HepG2 (cell line): ENCODE measurements around the gene PTRH2. TPM values are rescaled to one million over a fixed set of nuclear protein-coding genes. Genes with fewer than 3 reads are reported as not detected.
A peak's percentile ranks its signal among the peaks of the same experiment; 100 is the strongest.

Experiments
- CERS6 ChIP-seq: sonication (generic); formaldehyde crosslinking; IDR thresholded peaks from 2 replicates; pipeline ENCODE4 v1.5.0; 2020; ENCODE audit warnings: missing genetic modification reagents
- DBP ChIP-seq: sonication (generic); formaldehyde crosslinking; IDR thresholded peaks from 2 replicates; pipeline ENCODE4 v1.4.0; 2020; ENCODE audit warnings: missing genetic modification reagents; ENCODE audit errors: not compliant biosample characterization
- FOXP4 ChIP-seq: sonication (generic); formaldehyde crosslinking; IDR thresholded peaks from 2 replicates; pipeline ENCODE4 v1.4.0; 2020; ENCODE audit warnings: missing genetic modification reagents
- GATA4 ChIP-seq: sonication (generic); IDR thresholded peaks from 2 replicates; pipeline ENCODE4 v1.6.1; 2016; ENCODE audit warnings: antibody characterized with exemption, low read depth, borderline replicate concordance
- HES4 ChIP-seq: sonication (generic); formaldehyde crosslinking; IDR thresholded peaks from 2 replicates; pipeline ENCODE4 v1.9.0; 2021; ENCODE audit warnings: mild to moderate bottlenecking, missing genetic modification reagents, borderline replicate concordance
- IKZF4 ChIP-seq: sonication (generic); formaldehyde crosslinking; IDR thresholded peaks from 2 replicates; pipeline ENCODE4 v1.5.1; 2020; ENCODE audit warnings: borderline replicate concordance, mild to moderate bottlenecking, low read depth, missing genetic modification reagents; ENCODE audit errors: not compliant biosample characterization
- KDM3A ChIP-seq: IDR thresholded peaks from 2 replicates; pipeline ENCODE4 v1.6.1; 2018; ENCODE audit warnings: low read depth, missing compliant biosample characterization
- KDM5A ChIP-seq: fragments of 200-600 bp; sonication (generic); IDR thresholded peaks from 2 replicates; pipeline ENCODE4 v1.7.0; 2018; ENCODE audit warnings: antibody characterized with exemption, mild to moderate bottlenecking, low read length, borderline replicate concordance
- MAZ ChIP-seq, 2 experiments: sonication (generic) in 1 of 2; formaldehyde crosslinking in 1 of 2; IDR thresholded peaks; 2 replicates each; pipeline versions ENCODE4 v1.5.0 to v1.6.1; 2012 to 2020; ENCODE audit warnings: low read depth in 2 of 2, mild to moderate bottlenecking in 2 of 2, borderline replicate concordance in 1 of 2, improper control_type of control experiment in 1 of 2, low read length in 1 of 2, missing genetic modification reagents in 1 of 2, moderate library complexity in 1 of 2
- ONECUT2 ChIP-seq: sonication (generic); formaldehyde crosslinking; IDR thresholded peaks from 2 replicates; pipeline ENCODE4 v1.4.0; 2020; ENCODE audit warnings: missing genetic modification reagents
- SMC3 ChIP-seq: IDR thresholded peaks from 2 replicates; pipeline ENCODE4 v1.6.1; 2011; ENCODE audit warnings: low read length, improper control_type of control experiment
- TBL1XR1 ChIP-seq: fragments of 150-350 bp; IDR thresholded peaks from 2 replicates; pipeline ENCODE4 v1.6.1; 2014; ENCODE audit warnings: borderline replicate concordance, low read length; ENCODE audit not compliant: partially characterized antibody
- ZFP82 ChIP-seq: sonication (generic); formaldehyde crosslinking; IDR thresholded peaks from 2 replicates; pipeline ENCODE4 v1.5.1; 2020; ENCODE audit warnings: mild to moderate bottlenecking, missing genetic modification reagents, borderline replicate concordance
- ZNF180 ChIP-seq: sonication (generic); formaldehyde crosslinking; IDR thresholded peaks from 2 replicates; pipeline ENCODE4 v1.4.0; 2020; ENCODE audit warnings: low read depth, missing genetic modification reagents, borderline replicate concordance
- ZNF232 ChIP-seq: sonication (generic); formaldehyde crosslinking; IDR thresholded peaks from 2 replicates; pipeline ENCODE4 v1.4.0; 2020; ENCODE audit warnings: missing genetic modification reagents, borderline replicate concordance
- ZNF598 ChIP-seq: sonication (generic); formaldehyde crosslinking; IDR thresholded peaks from 2 replicates; pipeline ENCODE4 v1.5.1; 2020; ENCODE audit warnings: mild to moderate bottlenecking, missing genetic modification reagents, borderline replicate concordance
- ZNF768 ChIP-seq: sonication (generic); formaldehyde crosslinking; IDR thresholded peaks from 2 replicates; pipeline ENCODE4 v1.4.0; 2020; ENCODE audit warnings: missing genetic modification reagents
- ZNF790 ChIP-seq: sonication (generic); formaldehyde crosslinking; IDR thresholded peaks from 2 replicates; pipeline ENCODE4 v1.8.0; 2022; ENCODE audit warnings: missing genetic modification reagents, mild to moderate bottlenecking, borderline replicate concordance
- ZNF839 ChIP-seq: sonication (generic); formaldehyde crosslinking; IDR thresholded peaks from 2 replicates; pipeline ENCODE4 v1.4.0; 2020; ENCODE audit warnings: missing genetic modification reagents, mild to moderate bottlenecking, borderline replicate concordance
- polyA plus RNA-seq, 8 experiments: library from polyadenylated mRNA; depleted of rRNA in 3 of 8; stranded (reverse) in 7 of 8; unstranded in 1 of 8; fragments of >200 nt; fragmentation: Illumina TruSeq in 4 of 8; extraction: Trizol in 4 of 8; gene quantifications; 2 replicates each; pipeline versions ENCODE4 v1.2.1 to v1.2.3, GENCODE V29; 2011 to 2016; ENCODE audit warnings: low read depth in 4 of 8, missing spikeins in 1 of 8, mixed read lengths in 1 of 8; ENCODE audit not compliant: insufficient read depth in 1 of 8
- total RNA-seq, 5 experiments: library from RNA; depleted of rRNA; stranded (reverse); fragments of >200 nt; fragmentation: Illumina TruSeq; extraction: Trizol; gene quantifications; 2 replicates each; pipeline ENCODE4 v1.2.3, GENCODE V29; 2016; ENCODE audit warnings: low read depth in 1 of 5

The PTRH2 gene
- total and polyA plus RNA-seq, 2 of the 13 experiments (the other 11 are each of a cell fraction or from before 2014, with no cell fraction given), result 67.7 to 83.3 TPM

- no peak for TF ChIP-seq FOXP4 (CRISPR knock-in tag)
- TF ChIP-seq DBP (CRISPR knock-in tag), result peak; percentile 20
- 0 out of 2 replicates have a peak, but pooled peaks have one; percentile 2 for TF ChIP-seq GATA4
- TF ChIP-seq ZNF790 (CRISPR knock-in tag), result 0 out of 2 replicates have a peak, but pooled peaks have one; percentile 11
- TF ChIP-seq ZNF232 (CRISPR knock-in tag), result 0 out of 2 replicates have a peak, but pooled peaks have one; percentile 4
- TF ChIP-seq SMC3, result 0 out of 2 replicates have a peak, but pooled peaks have one; percentile 9
- TF ChIP-seq ZNF598 (CRISPR knock-in tag), result peak; percentile 1; the same call in 1 of the 2 replicates
- no peak for TF ChIP-seq KDM3A (CRISPR knock-in tag)
- TF ChIP-seq MAZ (IDR thresholded peaks at IDR 0.05; ENCODE audit: borderline replicate concordance, low read depth, low read length), result peak; percentile 15; the same call in 1 of the 2 replicates
- TF ChIP-seq MAZ (CRISPR knock-in tag; IDR thresholded peaks at IDR 0.05; ENCODE audit: low read depth), result no peak
- TF ChIP-seq ZNF180 (CRISPR knock-in tag), result no peak
- no peak for TF ChIP-seq ZNF839 (CRISPR knock-in tag)
- 0 out of 2 replicates have a peak, but pooled peaks have one; percentile 47 for TF ChIP-seq HES4
- TF ChIP-seq ONECUT2, result no peak
- 0 out of 2 replicates have a peak, but pooled peaks have one; percentile 46 for TF ChIP-seq CERS6 (CRISPR knock-in tag)
- TF ChIP-seq ZNF768 (CRISPR knock-in tag), result no peak
- TF ChIP-seq IKZF4 (CRISPR knock-in tag), result no peak
- TF ChIP-seq KDM5A, result peak; percentile 2
- TF ChIP-seq TBL1XR1, result peak; percentile 2
- peak; percentile 49; the same call in 1 of the 2 replicates for TF ChIP-seq ZFP82 (CRISPR knock-in tag)
These were observed 771 bp upstream of the PTRH2 start (continued) for GRCh38 chr17:59707971-59708430.
